PC-9 (cell line): ENCODE measurements around the gene PALM.

ENCODE experiments used
- EZH2 ChIP-seq: fragments of 200-600 bp; sonication (generic); IDR thresholded peaks from 2 replicates; pipeline ENCODE4 v1.8.0; 2017; ENCODE audit warnings: antibody characterized with exemption, low read depth
- TF ChIP-seq, protein P1 (sequence below): fragments of 200-600 bp; sonication (generic); conservative IDR thresholded peaks from 2 replicates; pipeline ENCODE4 v1.6.1; 2017; ENCODE audit warnings: mixed run types, antibody characterized with exemption, mild to moderate bottlenecking, moderate library complexity

DNA sequence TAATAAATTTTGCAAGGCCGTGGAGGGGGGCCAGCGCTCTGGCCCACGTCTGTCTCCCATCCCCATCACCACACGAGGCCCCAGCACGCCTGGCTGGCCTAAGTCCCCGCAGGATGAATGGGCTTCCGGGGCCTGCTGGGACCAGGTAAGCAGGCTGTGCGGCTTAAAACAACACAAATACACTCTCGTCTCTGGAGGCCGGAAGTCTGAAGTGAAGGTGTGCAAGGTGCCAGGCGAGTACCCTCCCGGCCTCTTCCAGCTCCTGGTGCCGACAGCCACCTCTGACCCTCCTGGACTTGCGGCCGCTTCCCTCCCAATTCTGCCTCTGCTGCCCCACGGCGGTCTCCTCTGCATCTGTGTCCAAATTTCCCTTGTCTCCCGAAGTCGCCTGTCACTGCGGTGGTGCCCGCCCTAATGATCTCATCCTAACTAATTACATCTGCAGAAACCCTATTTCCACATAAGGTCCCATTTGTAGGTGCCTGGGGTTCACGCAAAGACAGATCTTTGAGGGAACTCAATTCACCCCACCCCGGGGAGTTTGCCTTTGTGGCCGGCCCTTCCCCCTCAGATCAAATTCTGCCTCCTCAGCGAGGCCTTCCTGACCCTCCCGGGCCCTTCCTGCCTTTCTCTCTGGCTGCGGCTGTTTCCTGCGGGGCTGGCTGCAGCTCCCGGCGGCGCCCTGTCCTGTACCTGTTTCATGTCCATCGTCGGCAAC, 80.4 kb downstream of the PALM start:
- TF ChIP-seq, protein P1, sequence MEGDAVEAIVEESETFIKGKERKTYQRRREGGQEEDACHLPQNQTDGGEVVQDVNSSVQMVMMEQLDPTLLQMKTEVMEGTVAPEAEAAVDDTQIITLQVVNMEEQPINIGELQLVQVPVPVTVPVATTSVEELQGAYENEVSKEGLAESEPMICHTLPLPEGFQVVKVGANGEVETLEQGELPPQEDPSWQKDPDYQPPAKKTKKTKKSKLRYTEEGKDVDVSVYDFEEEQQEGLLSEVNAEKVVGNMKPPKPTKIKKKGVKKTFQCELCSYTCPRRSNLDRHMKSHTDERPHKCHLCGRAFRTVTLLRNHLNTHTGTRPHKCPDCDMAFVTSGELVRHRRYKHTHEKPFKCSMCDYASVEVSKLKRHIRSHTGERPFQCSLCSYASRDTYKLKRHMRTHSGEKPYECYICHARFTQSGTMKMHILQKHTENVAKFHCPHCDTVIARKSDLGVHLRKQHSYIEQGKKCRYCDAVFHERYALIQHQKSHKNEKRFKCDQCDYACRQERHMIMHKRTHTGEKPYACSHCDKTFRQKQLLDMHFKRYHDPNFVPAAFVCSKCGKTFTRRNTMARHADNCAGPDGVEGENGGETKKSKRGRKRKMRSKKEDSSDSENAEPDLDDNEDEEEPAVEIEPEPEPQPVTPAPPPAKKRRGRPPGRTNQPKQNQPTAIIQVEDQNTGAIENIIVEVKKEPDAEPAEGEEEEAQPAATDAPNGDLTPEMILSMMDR, result no peak
- no peak for TF ChIP-seq EZH2
